NCI-H1092 (cell line): Measurements from ENCODE around the gene ABR.
A peak's percentile ranks its signal among the peaks of the same experiment; 100 is the strongest.

Source experiments
- DNase-seq: peaks from one replicate; lab custom pipeline; 2025; lab: John Stamatoyannopoulos, UW

ABR gene

DNA sequence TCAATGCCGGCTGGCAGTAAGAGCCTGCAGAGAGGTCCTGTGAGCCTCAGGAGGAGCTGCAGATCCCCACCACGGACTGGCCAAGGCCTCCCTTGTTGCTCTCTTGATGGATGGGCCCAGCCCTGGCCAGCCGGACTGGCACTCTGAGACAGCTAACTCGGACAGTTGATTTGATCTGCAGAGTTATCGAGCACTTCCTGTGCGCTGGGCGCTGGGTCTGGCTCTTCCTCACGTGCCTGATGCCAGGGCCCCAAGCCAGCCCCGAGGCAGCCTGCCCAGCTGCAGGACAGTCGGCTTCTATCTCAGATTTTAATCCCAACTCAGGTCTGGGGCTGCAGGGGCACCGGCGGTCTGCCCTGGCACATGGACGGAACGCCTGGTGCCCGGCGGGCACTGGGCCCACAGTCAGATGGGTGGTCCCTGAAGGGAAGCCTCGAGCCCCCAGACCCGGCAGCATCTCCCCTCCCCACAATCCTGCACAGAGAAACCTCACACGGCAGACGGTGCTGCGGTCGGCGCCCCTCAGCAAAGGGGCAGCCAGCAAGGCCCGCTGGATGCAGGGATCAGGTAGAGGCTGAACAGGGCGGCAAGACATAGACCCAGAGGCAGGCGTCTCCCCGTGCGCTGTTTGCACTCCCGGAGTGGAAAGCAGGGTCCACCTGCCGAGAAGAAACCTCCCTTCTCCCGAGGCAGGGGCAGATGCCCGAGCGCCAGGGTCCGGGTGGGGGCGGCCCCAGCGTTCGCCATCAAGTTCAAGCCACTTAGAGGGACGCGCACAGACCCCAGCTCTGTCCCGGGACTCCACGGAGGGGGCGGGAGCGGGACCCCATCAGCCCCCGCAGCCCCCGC is 148.9 kb downstream of the ABR start:
- no peak for DNase-seq

DNA sequence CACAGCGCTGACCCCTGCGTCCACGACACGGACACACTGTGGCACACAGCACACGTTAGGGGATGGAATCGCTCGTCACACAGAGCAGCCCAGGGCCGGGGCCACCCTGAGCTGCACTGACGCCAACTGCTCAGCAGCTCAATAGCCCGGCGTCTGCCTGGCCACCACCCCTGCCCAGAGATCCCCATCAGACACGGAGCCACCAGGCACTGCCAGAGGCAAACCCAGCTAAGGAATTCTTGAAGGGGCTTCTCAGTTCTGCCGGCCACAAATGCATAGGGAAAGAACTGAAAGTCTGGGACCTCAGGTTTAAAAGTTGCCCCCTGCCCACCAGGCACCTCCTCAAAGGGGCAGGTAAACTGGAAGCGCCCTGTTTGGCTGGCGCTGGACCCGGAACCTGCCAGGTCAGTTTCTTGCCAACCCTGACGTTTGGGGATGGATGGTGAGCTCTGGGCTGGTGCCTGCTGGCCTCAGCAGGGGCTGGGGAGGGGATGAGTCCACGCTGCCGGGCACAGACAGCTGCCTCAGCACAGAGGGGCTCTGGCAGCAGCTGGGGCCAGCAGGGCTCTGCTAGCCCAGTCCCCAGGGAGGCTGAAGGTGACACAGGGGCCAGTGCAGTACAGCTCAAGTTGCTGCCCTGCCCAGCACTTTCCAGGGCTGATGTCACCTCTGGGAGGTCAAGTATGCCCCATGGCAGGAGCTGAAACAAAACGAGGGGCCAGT is 149.7 kb downstream of the ABR start:
- DNase-seq = no peak

DNA sequence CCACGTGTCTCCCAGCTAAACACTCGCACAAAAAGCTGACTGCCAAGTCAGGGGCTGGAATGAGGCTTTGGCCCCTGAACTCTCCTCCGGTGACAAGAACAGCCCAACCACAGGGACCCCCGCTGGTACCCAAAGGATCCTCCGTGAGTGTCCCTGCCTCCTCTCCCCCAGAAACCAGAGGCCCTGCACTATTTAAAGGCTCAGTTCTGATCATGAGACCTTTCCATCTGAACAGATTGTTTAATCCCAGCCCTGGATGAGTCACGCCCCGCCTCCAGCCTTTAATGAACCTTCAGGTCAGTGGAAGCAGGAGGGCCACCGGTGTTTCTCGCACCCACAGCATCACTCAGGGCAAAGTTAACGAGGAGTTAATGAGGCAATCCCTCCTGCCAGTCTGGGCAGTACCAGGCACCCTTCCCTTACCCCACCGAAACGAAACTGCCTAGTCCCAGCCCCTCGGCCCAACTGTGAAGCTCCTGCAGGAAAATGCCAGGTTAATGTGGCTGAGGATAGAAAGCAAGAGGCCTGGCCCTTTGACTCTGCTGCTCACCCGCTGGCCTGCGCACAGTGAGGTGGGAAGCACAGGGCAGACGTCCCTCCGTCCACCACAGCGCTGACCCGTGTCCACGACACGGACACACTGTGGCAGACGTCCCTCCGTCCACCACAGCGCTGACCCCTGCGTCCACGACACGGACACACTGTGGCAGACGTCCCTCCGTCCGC is 150.4 kb downstream of the ABR start:
- DNase-seq = no peak

DNA sequence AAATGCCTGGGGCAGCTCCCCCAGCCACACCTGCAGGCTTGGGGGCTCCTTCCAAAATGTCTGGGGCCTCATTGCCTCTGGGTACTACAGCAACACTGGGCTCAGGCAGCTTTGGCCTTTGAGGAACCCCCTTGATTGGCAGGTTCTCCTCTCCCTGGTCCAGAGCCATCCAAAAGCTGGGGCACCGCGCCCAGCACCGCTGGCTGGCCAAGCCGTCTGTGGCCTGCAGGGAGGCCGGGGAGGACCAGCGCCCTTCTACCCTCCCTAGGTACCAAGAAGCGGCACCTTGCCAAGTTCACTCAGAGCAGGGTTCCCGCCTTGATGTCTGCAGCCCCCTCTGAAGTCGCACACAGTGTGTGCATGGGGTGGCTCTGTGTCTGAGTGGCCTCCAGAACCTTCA is 152.7 kb downstream of the ABR start:
- DNase-seq = no peak

DNA sequence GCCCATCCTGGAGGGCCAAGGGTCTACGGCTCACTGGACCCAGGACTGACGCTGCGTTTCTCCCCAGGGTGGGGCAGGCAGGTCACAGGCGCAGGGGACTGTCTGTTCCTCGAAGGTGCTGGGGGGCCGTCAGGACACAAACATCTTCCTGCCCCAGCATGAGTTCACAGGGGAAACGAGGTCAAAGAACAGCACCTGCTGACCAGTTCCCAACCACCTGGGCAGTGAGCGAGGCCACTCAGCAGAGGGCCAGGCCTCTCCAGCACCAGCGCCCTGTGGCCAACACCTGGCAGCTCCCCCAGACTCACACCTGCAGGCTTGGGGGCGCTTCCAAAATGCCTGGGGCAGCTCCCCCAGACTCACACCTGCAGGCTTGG is 153.2 kb downstream of the ABR start:
- no peak for DNase-seq

DNA sequence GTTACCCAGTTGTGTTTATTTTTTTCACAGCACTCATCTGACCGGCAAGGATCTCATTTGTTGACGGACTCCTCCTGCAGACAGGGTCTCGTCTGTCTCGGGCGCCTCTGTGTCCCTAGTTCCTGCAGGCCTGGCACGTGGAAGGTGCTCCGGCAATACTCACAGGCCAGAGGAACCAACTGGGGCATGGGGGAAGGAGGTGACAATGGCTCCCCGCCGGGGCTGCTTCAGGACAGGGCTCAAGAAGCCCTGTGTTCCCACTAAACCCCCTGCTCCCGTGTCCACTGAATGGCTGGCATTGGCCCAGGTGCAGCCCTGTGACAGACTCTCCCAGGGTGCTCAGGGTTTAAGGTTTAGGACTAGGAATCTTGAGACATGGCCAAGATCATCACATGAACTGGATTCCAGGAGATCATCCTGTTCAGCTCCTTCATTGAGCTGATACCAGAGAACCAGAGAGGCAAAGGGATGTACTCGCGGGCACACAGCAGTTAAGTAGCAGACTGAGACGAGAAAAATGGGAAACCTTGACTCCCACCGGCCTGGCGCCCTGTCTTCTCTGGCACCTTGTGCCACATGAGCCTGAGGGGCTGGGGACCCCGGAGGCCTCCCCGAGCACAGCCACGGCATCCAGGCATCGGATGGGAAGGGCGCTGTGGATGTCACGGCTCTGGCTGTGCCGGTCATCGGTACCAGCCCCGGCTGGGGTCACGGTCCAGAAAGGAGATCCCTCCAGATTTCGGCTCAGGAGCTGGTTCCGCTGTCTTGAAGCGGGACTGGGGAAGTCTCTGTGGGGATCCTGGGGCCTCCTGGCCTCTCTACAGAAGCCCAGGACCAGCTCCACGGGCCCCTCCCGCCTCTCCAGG is 153.8 kb downstream of the ABR start:
- no peak for DNase-seq

DNA sequence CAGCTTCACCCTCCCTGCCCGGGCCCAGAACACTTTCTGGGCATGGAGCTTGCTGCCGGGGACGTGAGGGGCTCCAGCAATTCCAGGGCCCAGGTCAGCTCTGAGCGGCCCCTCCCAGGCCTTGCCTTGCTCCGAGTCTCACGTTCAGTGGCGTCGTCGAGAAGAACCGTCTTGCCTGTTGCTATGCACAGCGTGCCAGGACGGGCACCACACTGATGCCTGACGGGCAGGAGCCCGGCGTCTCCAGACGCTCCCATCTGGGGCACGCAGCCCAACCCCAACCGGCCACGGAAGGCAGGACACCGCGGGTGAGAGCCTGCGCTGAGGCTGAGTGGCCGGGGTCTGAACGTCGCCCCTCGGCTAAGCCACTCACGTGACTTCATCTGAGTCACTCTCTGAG is 155.7 kb downstream of the ABR start:
- no peak for DNase-seq

DNA sequence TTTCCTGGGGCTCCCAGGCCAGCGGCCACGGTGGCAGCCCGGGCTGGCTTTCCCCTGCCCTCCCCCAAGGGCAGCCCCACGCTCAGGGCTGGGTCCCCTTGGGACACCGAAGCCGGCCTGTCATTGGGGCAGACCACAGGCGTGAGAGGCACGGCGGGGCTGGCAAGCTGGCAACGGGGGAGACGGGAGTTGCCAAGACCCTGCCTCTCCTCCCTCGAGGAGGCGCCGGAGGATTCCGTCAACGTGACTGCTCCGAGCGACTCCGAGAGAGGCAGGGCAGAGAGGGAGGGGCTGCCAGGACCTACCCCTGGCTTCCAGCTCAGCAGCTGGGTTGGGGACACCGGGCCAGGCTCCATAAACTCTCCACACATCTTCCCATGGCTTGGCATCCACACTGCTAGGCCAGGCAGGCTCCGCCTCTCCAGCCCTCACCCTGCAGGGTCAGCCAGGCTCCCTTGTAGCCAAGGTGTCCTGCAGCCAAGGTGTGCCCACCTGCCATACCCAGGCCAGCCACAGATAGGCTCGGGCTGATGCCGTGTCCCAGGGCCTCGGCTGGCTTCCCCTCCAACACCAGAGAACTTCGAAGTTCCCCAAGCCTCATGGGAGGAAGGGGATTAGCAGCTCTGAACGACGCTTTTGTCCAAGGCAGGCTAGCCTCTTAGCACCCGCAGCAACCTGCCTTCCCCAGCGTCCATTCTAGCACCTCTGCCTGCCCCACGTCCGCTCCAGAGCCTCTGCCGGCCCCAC is 157.3 kb downstream of the ABR start:
- DNase-seq = no peak

DNA sequence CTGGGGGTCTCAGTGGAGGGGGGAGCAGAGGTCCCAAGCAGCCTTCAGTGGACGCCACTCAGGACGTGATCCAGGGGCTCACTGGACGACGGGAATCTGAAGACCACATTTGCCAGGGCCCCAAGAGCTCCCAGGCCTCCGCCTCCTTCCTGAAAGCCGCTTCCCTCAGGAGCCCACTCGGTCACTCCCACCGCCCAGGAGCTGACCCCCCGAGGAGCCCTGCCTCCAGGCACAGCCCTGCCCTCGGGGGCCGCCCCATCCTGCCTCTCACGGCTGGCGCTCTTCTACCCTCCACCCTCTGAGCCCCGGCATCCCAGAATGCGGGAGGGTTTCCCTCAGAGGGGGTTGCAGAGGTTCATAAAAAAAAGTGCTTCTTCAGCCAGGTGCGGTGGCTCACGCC is 158.6 kb downstream of the ABR start:
- no peak for DNase-seq

DNA sequence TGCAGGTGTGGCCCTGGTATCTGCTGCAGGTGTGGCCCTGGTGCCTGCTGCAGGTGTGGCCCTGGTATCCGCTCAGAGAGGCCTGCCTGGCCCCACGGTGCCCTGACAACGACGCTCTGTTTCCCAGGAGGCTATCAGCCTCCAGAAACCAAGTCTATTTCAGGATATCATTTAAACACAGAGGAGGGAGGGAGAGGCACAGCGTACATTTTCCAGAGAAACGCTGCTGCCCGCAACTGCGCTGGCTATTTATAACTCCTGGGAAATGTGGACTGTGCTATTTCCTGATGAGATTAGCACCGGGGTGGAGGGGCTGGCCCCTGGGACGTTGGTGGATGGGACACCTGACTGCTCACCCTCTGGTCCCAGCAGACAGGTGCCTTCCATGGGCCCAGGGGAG is 160.3 kb downstream of the ABR start:
- DNase-seq = no peak

DNA sequence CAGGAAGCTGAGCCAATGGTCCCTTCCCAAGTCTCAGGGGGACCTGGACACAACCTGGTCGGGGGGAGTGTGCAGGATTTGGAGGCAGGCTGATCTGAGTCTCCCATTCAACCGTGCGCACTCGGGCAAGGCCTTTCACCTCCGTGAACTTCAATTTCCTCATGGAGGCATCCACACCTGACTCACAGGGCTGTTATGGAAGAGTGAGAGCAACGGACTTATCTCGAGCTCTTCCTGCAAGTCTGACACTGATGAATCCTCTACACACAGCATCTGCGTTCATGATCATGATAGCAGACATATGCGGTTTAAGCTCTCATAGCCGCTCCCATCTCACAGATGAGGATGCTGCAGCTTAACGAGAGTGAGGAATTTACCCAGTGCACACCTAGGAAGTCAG is 161.2 kb downstream of the ABR start:
- no peak for DNase-seq

DNA sequence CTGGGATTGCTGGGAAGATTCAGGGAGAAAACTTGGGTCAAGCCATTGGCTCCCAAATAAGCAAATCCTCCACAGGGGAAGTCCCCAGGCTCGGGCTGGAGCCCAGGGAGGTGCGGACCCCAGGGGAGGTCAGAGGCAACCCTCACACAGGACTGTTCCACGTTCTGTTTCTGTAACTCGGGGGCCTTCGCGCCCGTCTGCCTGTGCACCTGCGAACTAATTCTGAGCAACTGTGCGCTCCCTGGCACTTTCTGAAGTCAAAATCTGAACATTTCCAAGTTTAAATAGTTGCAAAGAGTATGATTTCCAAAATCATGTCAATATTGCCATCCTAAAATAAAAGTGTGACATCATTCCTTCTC is 166.1 kb downstream of the ABR start:
- DNase-seq = no peak

DNA sequence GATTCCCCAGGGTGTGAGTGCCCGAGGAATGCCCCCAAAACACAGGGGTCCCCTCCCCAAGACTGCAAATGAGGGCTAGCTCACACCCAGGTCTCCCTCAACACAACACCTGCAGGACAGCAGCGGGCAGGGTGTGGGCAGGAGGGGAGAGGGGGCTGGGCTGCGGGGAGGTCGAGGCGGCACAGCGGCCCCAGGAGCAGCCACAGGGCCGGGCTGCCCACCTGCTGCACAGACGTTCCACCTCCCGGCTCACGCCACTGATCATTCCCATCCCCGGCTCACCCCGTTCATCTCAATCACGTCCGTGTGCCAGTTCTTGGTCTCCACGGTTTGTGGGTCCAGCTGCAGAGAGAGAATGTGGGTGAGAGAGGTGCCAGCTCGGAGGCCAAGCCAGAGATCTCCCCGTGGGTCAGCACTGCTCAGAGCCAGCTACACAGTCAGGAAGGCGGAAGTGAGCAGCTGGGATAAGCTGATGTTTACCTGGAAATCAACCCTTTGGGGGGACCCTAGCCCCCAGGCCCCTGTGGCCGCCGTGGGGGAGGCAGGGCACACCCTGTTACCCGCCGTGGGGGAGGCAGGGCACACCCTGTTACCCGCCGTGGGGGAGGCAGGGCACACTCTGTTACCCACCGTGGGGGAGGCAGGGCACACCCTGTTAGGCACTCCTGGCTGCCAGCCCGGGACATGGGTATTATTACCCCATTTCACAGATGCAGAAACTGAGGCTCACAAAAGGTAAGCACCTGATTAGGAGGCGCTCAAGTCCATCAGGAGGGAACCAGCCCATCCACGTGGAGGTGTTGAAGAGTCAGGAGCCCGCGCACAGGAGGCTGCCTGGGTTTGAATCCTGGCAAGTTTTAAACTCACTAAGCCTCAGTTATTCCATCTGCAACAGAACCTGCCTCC is 166.7 kb downstream of the ABR start:
- DNase-seq = peak; percentile 21

DNA sequence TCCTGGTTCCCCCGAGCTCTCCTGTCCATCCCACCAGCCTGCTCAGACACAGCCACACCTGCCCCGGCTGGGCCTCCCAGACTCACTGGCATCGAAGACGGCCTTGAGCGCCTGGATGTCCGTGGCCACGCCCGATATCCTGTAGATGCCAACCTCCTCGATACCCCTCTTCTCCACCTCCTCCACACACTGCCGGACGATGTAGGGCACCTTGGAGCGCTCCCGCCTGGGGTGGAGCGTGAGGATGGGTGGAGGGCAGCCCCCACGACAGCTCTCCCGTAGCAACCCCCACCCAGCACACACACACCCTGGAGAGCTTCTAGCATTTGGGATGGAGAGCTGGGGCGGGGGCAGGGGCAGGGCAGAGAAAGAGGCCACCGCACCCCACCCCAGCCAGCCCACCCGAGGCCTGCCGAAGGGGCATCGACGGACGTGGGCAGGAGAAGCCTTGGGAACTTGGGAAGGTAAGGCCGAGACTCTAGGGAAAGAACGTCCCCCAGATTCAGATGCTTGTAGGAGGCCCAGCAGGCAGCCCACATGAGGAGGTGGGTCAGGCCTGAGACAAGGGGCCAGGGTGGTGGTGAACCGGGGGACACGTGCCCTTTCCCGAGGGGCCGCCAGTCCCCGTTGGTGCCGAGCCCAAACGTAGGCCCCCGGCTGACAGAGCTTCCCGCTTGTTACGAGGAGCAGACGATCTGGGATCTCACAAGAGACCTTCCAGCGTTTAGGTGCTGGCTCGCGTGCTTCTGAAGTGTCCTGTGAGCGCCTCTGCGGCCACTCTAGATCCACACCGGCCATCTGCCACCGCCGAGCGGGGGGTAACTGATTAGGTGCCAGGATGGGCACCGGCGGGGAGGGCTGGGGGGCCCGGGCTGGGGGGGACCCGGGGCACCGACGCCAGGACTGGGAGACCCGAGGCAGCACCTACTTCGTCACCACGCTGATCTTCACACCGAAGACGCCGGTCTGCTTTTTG is 167.7 kb downstream of the ABR start:
- peak; percentile 8 for DNase-seq

DNA sequence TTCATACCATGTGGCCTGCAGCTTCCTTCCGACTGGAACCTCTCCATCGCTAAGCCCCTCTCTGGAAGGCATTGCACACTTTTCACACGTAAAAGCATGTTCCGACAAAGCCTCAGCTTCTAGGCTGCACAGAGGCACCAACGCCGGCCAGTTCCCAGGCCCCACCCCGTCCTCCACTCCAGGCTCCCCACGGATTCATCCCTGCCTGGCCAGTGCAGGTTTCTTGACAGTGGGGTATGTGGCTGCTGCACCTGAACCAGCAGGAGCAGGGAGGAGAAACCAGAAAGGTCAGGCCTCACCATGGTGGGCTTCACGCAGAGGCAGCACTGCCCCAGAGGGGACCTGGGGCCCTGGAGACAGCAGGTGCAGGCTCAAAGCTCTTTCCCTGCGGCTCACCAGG is 168.6 kb downstream of the ABR start:
- DNase-seq = no peak

DNA sequence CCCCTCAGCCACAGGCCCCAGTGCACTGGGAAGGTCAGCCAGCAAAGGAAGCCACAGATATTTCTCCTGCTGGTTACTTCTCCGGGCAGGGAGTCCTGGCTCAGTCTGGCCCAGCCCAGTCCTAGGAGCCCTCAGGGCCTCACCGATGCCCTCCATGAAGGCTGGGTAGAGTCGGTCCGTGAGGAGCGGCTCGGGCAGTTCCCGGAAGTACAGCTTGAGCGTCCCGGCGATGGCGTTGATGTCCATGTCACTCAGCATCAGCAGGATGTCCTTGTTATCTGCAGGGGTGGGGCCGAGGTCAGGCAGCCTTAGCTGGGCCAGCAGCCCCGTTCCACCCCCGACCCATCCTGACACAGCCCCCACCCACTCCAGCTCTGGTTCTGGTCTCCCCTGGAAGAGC is 169.2 kb downstream of the ABR start:
- DNase-seq = no peak

DNA sequence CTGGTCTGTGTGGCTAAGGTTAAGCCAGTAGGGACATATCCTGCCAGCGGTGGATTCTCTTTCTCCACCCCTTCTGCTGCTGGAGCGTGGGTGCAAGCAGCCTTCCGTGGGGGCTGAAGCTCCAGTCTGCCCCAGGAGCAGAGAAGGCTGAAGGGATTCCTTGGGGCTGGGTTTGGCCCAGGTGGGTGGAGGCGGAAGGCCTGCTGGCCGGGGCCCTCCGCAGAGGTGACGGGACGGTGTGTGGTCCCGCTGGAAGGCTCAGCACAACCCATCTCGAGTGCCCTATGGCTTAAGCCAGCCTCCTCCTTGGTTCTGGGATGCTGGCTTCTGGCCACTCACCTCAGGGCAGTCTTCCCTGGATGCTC is 169.7 kb downstream of the ABR start:
- no peak for DNase-seq

DNA sequence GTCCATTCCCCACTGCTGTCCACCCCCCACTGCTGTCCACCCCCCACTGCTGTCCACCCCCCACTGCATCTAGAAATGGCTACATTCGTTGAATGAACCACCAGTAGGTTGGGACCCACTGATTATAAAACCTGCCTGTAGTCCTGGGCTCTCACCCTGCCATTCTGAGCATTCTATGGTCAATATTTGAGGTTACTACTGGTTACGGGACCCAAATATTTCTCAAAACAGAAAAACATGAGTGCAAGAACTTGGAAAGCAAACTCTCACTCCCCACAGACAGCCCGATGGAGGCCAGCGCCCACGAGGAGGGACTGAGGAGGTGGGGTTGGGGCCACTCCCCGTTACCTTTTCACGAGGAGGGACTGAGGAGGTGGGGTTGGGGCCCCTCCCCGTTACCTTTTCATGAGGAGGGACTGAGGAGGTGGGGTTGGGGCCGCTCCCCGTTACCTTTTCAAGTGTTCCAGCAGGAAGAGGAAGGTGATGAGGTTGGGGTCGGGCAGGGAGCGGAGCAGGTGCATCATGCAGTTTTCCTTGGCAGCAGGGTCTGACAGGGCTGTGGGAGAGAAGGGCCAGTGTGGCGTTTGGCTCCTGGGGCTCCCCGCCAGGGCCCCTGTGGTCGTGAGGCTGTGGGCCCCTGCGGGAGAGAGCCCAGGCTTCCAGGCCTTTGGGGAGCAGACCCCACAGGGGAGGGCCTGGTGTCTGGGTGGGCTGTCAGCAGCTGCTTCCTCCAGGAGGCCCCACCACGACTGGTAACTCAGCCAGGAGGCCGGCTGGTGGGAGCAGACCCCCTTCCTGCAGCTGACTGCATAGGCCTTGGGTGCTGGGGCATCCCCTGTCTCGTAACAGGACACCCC is 170.3 kb downstream of the ABR start:
- DNase-seq = no peak
